Measurements from ENCODE around the gene GNS. TPM values are rescaled to one million over a fixed set of nuclear protein-coding genes. Genes with fewer than 3 reads are reported as not detected.
A peak's percentile ranks its signal among the peaks of the same experiment; 100 is the strongest.

Gene GNS
- total RNA-seq, 2 donors from 2014 or later: 47.5 to 67.6 TPM

DNA sequence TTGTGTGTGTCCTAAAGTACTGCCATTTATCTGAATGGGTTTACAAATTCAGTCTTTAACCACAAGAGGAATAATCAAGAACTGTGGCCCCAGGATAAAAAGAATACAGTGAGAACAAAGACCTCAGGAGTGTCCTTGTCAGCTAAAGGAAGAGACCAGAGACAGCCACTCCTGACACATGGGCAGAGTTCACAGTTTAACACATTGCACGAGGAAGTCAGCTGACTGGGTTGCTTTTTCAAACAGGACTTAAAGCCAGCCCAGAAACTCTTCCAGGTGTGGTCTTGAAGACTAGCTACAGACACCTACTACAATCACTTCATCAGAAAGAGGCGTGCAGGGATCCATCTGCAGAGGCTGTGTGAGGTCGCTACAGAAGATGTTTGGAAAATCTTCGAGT is 42.8 kb downstream of the GNS start:
- H3K4me3 ChIP-seq: no peak overlapping the region
- H3K27me3 ChIP-seq: no peaks in the 10 kb centered on the region
- no peaks in the 10 kb centered on the region for H3K4me1 ChIP-seq
- H3K9me3 ChIP-seq: no peaks in the 10 kb centered on the region
- H3K36me3 ChIP-seq: no peaks in the 10 kb centered on the region
- H3K9ac ChIP-seq (ENCODE audit: low read depth in 2 of 2, low read length in 2 of 2): no peak overlapping the region
- H3K27ac ChIP-seq: no peak overlapping the region
- TF ChIP-seq, protein P1, sequence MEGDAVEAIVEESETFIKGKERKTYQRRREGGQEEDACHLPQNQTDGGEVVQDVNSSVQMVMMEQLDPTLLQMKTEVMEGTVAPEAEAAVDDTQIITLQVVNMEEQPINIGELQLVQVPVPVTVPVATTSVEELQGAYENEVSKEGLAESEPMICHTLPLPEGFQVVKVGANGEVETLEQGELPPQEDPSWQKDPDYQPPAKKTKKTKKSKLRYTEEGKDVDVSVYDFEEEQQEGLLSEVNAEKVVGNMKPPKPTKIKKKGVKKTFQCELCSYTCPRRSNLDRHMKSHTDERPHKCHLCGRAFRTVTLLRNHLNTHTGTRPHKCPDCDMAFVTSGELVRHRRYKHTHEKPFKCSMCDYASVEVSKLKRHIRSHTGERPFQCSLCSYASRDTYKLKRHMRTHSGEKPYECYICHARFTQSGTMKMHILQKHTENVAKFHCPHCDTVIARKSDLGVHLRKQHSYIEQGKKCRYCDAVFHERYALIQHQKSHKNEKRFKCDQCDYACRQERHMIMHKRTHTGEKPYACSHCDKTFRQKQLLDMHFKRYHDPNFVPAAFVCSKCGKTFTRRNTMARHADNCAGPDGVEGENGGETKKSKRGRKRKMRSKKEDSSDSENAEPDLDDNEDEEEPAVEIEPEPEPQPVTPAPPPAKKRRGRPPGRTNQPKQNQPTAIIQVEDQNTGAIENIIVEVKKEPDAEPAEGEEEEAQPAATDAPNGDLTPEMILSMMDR (IDR thresholded peaks at IDR 0.05): no peak
- intact Hi-C loops (cut with DNase I): no loop called here
- peak; percentile 37 for DNase-seq

GRCh38 chr12:64714551-64714968 is 44.6 kb downstream of the GNS start:
- DNase-seq: no peak
- H3K36me3 ChIP-seq: no peaks in the 10 kb centered on the region
- TF ChIP-seq, protein P1 (IDR thresholded peaks at IDR 0.05): no peak

DNA sequence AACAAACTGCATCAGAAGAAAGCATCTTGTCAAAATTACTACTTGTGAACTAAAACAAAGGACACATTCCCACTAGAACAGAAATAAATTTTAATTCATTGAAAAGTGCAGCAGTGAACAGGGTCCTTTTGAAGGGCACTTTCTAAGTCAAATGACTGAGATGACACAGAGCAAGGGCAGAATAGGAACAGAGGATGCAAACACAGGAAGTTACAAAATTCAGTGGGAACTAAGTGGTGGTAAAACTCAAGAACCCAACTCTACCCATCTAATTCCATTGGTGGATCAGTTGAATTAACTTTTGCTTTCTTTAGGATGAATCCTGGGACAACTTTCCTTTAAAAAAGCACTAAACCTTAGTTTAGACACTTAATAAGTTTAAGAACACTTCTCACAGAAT is 45.8 kb downstream of the GNS start:
- no peaks in the 10 kb centered on the region for H3K36me3 ChIP-seq
- no peak overlapping the region for H3K9ac ChIP-seq (ENCODE audit: low read depth in 2 of 2, low read length in 2 of 2)
- TF ChIP-seq, protein P1 (IDR thresholded peaks at IDR 0.05): no peak
- H3K27me3 ChIP-seq: no peaks in the 10 kb centered on the region
- no peaks in the 10 kb centered on the region for H3K4me1 ChIP-seq
- intact Hi-C loops (cut with DNase I): no loop called here
- H3K9me3 ChIP-seq: no peaks in the 10 kb centered on the region
- DNase-seq: no peak
- no peak overlapping the region for H3K4me3 ChIP-seq
- H3K27ac ChIP-seq: no peak overlapping the region

More at GRCh38 chr12:64714551-64714968, 44.6 kb downstream of the GNS start:
- H3K4me3 ChIP-seq: no peak overlapping the region
- no peaks in the 10 kb centered on the region for H3K27me3 ChIP-seq
- no peaks in the 10 kb centered on the region for H3K4me1 ChIP-seq
- intact Hi-C loops (cut with DNase I): no loop called here
- H3K9ac ChIP-seq (ENCODE audit: low read depth in 2 of 2, low read length in 2 of 2): no peak overlapping the region
- H3K9me3 ChIP-seq: no peaks in the 10 kb centered on the region
- no peak overlapping the region for H3K27ac ChIP-seq

DNA sequence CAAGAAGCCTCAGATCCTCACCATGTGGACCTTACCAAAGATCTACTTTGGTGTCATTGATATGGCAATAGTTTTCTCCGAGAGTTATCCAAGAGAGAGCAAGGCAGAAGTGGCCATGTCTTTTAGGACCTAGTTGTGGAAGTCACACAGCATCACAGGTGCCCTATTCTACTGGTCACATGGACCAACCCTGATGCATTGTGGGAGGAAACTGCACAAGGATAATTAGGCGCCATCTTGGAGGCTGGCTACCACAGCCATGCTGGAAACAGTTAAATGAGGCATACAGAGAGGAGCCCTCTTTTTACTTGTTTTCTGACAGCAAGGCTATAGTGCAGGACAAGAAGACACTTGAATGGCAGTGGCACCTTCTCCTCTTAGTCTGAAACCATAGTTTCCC is 49.8 kb downstream of the GNS start:
- no peaks in the 10 kb centered on the region for H3K36me3 ChIP-seq
- H3K9me3 ChIP-seq: no peaks in the 10 kb centered on the region
- H3K4me3 ChIP-seq: no peak overlapping the region
- H3K4me1 ChIP-seq: no peaks in the 10 kb centered on the region
- TF ChIP-seq, protein P1 (IDR thresholded peaks at IDR 0.05): no peak
- intact Hi-C loops (cut with DNase I): no loop called here
- DNase-seq: no peak
- H3K27me3 ChIP-seq: no peaks in the 10 kb centered on the region
- no peak overlapping the region for H3K27ac ChIP-seq
- no peak overlapping the region for H3K9ac ChIP-seq (ENCODE audit: low read depth in 2 of 2, low read length in 2 of 2)

DNA sequence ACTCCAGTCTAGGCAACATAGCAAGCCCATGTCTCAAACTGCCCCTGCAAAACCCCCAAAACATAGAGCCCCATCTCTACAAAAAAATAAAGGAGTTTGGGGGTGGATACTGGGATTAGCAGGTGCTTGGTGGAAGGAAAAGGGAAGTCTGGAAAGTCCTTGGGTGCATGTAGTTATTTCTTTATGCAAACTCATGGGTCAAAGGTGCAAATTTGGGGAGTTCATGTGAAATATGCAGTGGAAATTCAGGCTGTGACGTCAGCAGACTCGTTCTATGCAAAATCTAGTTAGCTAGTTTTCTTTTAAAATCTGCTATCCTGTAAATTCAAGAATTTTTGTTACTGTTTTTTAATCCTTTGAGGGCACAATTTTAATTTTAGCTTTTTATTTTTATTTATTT is 51.3 kb downstream of the GNS start:
- no peak overlapping the region for H3K4me3 ChIP-seq
- DNase-seq: no peak
- TF ChIP-seq, protein P1 (IDR thresholded peaks at IDR 0.05): no peak
- intact Hi-C loops (cut with DNase I): no loop called here
- no peaks in the 10 kb centered on the region for H3K36me3 ChIP-seq
- H3K4me1 ChIP-seq: no peaks in the 10 kb centered on the region
- H3K27ac ChIP-seq: no peak overlapping the region
- no peaks in the 10 kb centered on the region for H3K27me3 ChIP-seq
- no peaks in the 10 kb centered on the region for H3K9me3 ChIP-seq
- H3K9ac ChIP-seq (ENCODE audit: low read depth in 2 of 2, low read length in 2 of 2): no peak overlapping the region

DNA sequence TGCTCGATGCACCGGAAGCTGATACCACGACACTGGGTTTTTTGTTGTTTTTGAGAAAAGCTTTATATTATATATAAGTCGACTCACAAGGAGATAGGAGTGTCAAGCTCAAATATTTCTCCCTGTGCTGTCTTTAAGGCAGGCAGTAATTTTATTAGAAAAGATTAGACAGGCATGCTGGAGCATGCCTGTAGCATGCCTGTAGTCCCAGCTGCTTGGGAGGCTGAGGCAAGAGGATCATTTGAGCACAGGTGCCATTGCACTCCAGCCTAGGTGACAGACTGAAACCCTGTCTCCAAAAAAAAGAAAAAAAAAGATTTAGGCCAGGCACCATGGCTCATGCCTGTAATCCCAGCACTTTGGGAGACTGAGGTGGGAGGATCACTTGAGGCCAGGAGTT is 51.8 kb downstream of the GNS start:
- Histone ChIP-seq H3K9me3 (no peaks in the 10 kb centered on the region), H3K36me3 (no peaks in the 10 kb centered on the region), H3K4me1 (no peaks in the 10 kb centered on the region), H3K27me3 (no peaks in the 10 kb centered on the region), H3K4me3 (no peak overlapping the region), H3K9ac (ENCODE audit: low read depth in 2 of 2, low read length in 2 of 2) (no peak overlapping the region), H3K27ac (no peak overlapping the region)
- intact Hi-C loops (cut with DNase I): no loop called here
- no peak for DNase-seq
- TF ChIP-seq, protein P1 (IDR thresholded peaks at IDR 0.05): no peak
